NCI-H2081 treated with DMSO at 0.1 percent for 48 hours (cell line): ENCODE measurements around the gene PRPF31.
A peak's percentile ranks its signal among the peaks of the same experiment; 100 is the strongest.

Experiments used
- DNase-seq: peaks from one replicate; lab custom pipeline; 2025; lab: John Stamatoyannopoulos, UW

Gene PRPF31

GRCh38 chr19:54142166-54142780 lies 26.7 kb downstream of the PRPF31 start:
- DNase-seq: no peak

DNA sequence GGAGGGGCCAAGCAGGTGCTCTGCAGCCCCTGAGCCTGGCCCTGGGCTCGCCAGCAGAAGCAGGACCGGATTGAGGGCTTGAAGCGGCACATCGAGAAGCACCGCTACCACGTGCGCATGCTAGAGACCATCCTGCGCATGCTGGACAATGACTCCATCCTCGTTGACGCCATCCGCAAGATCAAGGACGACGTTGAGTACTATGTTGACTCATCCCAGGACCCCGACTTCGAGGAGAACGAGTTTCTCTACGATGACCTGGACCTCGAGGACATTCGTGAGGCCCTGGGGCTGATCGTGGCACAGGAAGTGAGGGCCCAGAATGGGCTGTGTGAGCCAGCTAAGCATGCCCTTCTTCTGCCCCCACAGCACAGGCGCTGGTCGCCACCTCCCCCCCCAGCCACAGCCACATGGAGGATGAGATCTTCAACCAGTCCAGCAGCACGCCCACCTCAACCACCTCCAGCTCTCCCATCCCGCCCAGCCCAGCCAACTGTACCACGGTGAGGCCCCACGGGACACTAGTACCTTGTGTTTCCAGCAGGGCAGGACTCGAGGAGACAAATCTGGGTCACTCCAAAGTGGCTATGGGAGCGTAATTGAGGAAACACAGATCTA lies 30.1 kb downstream of the PRPF31 start:
- no peak for DNase-seq

DNA sequence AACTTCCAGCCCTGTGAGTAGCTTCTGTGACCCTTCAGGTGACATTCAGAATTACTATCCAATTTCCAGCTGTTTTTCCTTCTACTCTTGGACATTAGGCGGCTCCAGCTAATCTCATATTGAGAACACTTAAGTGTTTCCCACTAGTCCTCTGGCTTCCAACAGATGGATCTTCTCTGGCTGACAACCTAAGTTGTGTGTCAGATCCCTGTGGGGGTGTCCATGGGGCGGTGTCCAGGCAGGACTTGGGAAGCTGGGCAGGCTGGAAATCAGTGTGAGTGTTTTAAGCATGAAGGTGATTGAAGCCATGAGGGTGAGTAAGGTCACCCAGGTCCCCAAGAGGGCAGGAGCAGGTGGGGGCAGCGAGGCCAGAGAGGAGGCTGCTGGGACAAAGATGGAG lies 32.1 kb downstream of the PRPF31 start:
- no peak for DNase-seq

GRCh38 chr19:54148158-54148557 lies 32.6 kb downstream of the PRPF31 start:
- DNase-seq: no peak

GRCh38 chr19:54149021-54149812 lies 33.7 kb downstream of the PRPF31 start:
- no peak for DNase-seq

GRCh38 chr19:54151362-54152035 lies 35.9 kb downstream of the PRPF31 start:
- no peak for DNase-seq

DNA sequence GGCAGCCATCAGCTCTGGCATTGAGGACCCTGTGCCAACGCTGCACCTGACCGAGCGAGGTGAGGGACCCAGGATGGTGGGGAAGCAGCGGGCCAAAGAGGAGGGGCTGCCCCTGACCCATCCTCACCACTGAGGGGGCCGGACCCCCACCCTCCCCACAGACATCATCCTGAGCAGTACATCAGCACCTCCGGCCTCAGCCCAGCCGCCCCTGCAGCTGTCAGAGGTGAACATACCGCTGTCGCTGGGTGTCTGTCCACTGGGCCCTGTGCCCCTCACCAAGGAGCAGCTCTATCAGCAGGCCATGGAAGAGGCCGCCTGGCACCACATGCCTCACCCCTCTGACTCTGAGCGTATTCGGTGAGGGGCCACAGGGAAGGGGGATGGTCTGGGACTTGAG lies 36.7 kb downstream of the PRPF31 start:
- no peak for DNase-seq

DNA sequence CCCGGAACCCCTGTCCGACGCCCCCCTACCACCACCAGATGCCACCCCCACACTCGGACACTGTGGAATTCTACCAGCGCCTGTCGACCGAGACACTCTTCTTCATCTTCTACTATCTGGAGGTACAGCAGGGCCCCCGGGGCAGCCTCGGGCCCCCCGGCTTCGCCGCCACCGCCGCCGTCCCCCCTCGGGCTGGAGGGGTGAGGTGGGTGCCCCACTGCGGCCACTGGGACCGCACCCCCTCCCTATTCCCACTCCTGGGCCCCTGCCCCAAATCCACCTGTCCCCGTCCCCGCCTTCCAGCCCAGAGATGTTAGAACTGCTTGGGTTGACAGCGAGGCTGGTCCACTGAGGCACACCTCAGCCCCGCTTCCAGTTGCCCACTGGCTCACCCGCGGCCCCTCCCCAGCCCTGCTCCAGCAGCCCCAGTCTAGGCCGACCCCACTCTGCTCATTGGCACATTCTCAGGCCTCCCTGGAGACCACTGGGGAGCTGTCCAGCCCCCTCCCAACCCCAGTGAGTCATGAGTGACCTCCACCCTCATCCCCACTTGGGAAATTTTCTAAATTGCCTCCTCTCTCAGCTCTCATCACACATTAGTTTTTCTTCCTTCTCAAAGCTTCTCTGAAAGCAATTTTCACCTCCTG lies 37.4 kb downstream of the PRPF31 start:
- DNase-seq: no peak

DNA sequence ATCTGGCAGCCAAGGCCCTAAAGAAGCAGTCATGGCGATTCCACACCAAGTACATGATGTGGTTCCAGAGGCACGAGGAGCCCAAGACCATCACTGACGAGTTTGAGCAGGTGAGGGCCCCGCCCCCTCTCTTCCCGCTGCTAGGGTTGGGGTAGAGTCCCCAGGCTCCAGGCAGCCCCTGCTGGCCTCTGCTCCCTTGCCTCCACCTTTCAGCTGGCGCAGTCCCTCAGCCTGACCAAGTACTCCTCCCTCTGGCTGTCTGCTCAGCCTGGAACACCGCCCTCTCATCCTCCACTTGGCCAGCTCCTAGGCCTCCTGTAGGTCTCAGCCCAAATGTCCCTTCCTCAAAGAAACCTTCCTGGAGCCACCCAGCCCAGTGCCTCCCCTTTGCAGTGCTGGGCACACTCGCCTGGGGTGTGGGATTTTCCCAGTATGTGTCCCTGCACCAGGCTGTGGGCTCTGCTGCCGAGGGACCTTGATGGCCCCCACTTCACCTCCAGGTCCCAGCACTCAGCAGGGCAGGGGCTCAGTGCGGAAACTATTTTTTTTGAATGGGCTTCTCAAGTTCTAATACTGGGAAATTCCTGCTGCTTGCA lies 38.3 kb downstream of the PRPF31 start:
- no peak for DNase-seq

DNA sequence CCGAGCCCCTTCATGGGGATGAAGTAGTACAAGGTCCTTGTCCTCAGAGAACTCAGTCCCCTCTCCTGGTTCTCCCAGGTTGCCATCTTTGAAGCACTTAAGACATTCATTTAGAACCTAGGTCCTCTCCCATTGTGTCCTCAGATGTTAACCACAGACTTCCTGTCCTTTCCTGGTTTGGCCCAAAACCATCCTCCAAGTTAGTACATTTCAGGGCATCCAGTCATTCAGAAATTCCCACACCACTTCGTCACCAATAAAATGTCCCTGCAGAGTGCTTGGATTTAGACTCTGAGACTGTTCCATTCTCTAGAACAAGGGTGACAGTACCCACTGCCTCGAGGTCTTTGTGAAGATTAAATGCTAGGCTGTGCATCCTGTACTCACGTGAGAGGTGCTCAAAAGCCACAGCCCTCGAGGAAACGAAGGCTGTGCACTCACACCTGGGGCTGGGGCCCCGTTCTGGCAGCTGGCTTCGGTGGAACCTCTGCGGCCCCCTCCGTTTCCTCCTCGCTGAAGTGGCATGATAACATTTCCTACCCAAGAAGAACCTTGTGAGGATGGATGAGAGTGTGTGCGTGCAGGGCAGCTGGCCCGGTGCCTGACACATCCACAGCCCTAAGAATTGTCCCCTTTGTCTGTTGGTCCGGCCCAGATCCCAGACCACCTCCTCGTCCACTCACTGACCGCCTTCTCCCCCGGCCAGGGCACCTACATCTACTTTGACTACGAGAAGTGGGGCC lies 39.2 kb downstream of the PRPF31 start:
- no peak for DNase-seq

- DNase-seq: no peak
Observed at GRCh38 chr19:54155694-54156093, 40.1 kb downstream of the PRPF31 start.

DNA sequence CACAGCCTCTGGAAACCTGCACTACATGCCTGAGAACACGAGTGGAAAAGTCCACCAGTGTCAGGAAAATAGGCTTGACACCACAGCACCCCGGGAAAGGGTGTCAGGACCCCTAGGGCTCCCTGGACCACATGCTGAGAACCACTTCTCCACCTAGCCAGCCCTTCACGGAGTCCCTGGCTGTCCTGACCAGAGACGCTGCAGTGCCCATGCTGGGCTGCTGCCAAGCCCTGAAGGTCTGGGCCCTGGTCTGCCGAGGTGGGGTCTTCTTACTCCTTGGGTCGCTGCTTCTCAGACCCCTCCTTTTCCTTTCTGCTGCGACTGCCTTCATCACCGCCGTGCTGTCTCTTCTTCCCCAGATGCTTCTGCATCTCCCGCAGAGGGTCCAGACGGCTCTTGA lies 40.9 kb downstream of the PRPF31 start:
- no peak for DNase-seq

- no peak for DNase-seq
Observed at GRCh38 chr19:54156953-54157352, 41.4 kb downstream of the PRPF31 start.

- DNase-seq: no peak
Observed at GRCh38 chr19:54158812-54159351, 43.3 kb downstream of the PRPF31 start.

GRCh38 chr19:54159352-54160181 lies 44.0 kb downstream of the PRPF31 start, which contains the start of gene LENG1:
Gene LENG1 (minus strand): TSS chr19:54159721. CDS start chr19:54159695, 26 bp downstream.
- DNase-seq: peak; percentile 99

- DNase-seq: no peak
Observed at GRCh38 chr19:54160182-54160811, 44.7 kb downstream of the PRPF31 start.

DNA sequence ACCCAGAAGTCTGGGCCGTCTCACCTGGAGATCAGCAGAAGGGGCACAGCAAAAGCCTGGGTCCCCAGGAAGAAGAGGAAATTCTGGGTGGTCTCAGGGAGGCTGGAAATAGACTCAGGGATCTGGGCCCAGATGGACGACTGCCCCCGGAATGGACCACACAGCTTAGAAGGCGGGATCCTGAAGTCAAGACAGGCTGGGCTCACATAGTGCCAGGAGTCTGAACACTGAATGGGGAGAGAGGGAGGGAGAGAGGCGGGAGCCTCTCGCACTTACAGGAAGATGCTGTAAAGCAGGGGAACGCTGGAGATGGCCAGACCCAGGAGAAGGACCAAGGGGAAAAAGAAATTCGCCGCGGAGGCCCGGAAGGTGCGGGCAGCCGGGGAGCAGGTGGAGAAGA lies 45.3 kb downstream of the PRPF31 start:
- DNase-seq: no peak

GRCh38 chr19:54162241-54162805 lies 46.8 kb downstream of the PRPF31 start:
- no peak for DNase-seq

- no peak for DNase-seq
Observed at GRCh38 chr19:54162884-54163283, 47.3 kb downstream of the PRPF31 start.
